HepG2 (cell line): Measurements from ENCODE around the gene ARID1A. TPM values are rescaled to one million over a fixed set of nuclear protein-coding genes. Genes with fewer than 3 reads are reported as not detected.
A peak's percentile ranks its signal among the peaks of the same experiment; 100 is the strongest.

ENCODE experiments used
- HOXD1 ChIP-seq: sonication (generic); formaldehyde crosslinking; IDR thresholded peaks from 2 replicates; pipeline ENCODE4 v1.5.0; 2020; ENCODE audit warnings: missing genetic modification reagents
- MTF2 ChIP-seq: sonication (generic); formaldehyde crosslinking; IDR thresholded peaks from 2 replicates; pipeline ENCODE4 v1.5.0; 2020; ENCODE audit warnings: missing genetic modification reagents, borderline replicate concordance
- MXI1 ChIP-seq: IDR thresholded peaks from 3 replicates; pipeline ENCODE4 v1.6.1; 2012; ENCODE audit warnings: low read depth, low read length, inconsistent platforms, borderline replicate concordance
- NCOA1 ChIP-seq: sonication (generic); formaldehyde crosslinking; IDR thresholded peaks from 2 replicates; pipeline ENCODE4 v1.9.0; 2021; ENCODE audit warnings: missing genetic modification reagents
- RFXAP ChIP-seq: sonication (generic); formaldehyde crosslinking; IDR thresholded peaks from 2 replicates; pipeline ENCODE4 v1.4.0; 2020; ENCODE audit warnings: missing genetic modification reagents, borderline replicate concordance
- SATB2 ChIP-seq: sonication (generic); formaldehyde crosslinking; IDR thresholded peaks from 2 replicates; pipeline ENCODE4 v1.5.0; 2020; ENCODE audit warnings: missing genetic modification reagents
- TCF7L2 ChIP-seq: IDR thresholded peaks from 2 replicates; pipeline ENCODE4 v1.6.1; 2011; ENCODE audit warnings: mild to moderate bottlenecking, low read depth, low read length, moderate library complexity
- ZBTB21 ChIP-seq: sonication (generic); formaldehyde crosslinking; IDR thresholded peaks from 2 replicates; pipeline ENCODE4 v1.4.0; 2020; ENCODE audit warnings: missing genetic modification reagents
- ZNF296 ChIP-seq: sonication (generic); formaldehyde crosslinking; conservative IDR thresholded peaks from 2 replicates; pipeline ENCODE4 v1.5.0; 2020; ENCODE audit warnings: mild to moderate bottlenecking, missing genetic modification reagents
- ZNF816 ChIP-seq: sonication (generic); formaldehyde crosslinking; IDR thresholded peaks from 2 replicates; pipeline ENCODE4 v1.8.0; 2022; ENCODE audit warnings: missing genetic modification reagents, mild to moderate bottlenecking, borderline replicate concordance
- polyA plus RNA-seq, 8 experiments: library from polyadenylated mRNA; depleted of rRNA in 3 of 8; stranded (reverse) in 7 of 8; unstranded in 1 of 8; fragments of >200 nt; fragmentation: Illumina TruSeq in 4 of 8; extraction: Trizol in 4 of 8; gene quantifications; 2 replicates each; pipeline versions ENCODE4 v1.2.1 to v1.2.3, GENCODE V29; 2011 to 2016; ENCODE audit warnings: low read depth in 4 of 8, missing spikeins in 1 of 8, mixed read lengths in 1 of 8; ENCODE audit not compliant: insufficient read depth in 1 of 8
- total RNA-seq, 5 experiments: library from RNA; depleted of rRNA; stranded (reverse); fragments of >200 nt; fragmentation: Illumina TruSeq; extraction: Trizol; gene quantifications; 2 replicates each; pipeline ENCODE4 v1.2.3, GENCODE V29; 2016; ENCODE audit warnings: low read depth in 1 of 5
- TF ChIP-seq, protein P1 (sequence below): sonication (generic); formaldehyde crosslinking; IDR thresholded peaks from 2 replicates; pipeline ENCODE4 v1.4.0; 2020; ENCODE audit warnings: mild to moderate bottlenecking, missing genetic modification reagents
- TF ChIP-seq, protein P2 (sequence below): sonication (generic); formaldehyde crosslinking; conservative IDR thresholded peaks from 2 replicates; pipeline ENCODE4 v1.4.0; 2020; ENCODE audit warnings: missing genetic modification reagents
- TF ChIP-seq, protein P3 (sequence below): sonication (generic); formaldehyde crosslinking; IDR thresholded peaks from 2 replicates; pipeline ENCODE4 v1.5.0; 2020; ENCODE audit warnings: mild to moderate bottlenecking, missing genetic modification reagents, borderline replicate concordance
- TF ChIP-seq, protein P4 (sequence below): sonication (generic); formaldehyde crosslinking; conservative IDR thresholded peaks from 2 replicates; pipeline ENCODE4 v1.4.0; 2020; ENCODE audit warnings: missing genetic modification reagents

Gene ARID1A
- total and polyA plus RNA-seq, 2 of the 13 experiments (the other 11 are each of a cell fraction or from before 2014, with no cell fraction given) = 11.9 to 15.9 TPM

DNA sequence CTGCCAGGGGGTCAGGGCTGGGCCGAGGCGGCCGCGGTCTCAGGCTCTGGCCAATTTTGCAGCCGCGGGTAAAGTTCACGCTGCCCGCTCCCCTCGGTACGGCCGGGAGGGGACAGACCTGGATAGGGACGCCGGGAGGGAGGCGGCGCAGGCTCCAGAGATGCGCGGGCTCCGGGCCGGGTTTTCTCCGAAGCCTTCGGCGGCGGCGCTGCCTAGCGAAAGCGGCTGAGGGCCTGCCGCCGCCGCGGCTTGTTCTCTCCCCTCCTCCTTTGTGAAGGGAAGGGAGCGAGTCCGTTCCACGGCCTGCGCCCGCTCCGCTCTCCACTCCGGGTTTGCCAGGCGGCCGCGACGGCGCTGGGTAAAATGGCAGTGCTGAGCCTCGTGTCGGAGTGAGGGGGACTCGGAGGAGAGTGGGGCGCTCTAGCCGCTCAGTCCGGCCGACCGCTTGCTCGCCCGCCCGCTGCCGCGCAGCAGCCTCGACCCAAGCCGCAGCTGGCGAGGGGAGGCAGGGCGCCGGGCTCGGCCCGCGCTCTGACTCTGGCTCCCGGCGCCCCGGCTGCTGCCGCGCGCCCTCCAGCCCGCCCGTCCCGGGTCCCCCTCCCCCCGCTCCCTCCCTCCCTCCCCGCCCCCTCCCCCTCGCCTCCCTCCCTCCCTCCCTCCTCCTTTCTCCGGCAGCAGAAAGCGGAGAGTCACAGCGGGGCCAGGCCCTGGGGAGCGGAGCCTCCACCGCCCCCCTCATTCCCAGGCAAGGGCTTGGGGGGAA is at the start of gene ARID1A (continued):
- peak; percentile 49; the same call in 1 of the 2 replicates for TF ChIP-seq HOXD1 (CRISPR knock-in tag)
- TF ChIP-seq, protein P1, sequence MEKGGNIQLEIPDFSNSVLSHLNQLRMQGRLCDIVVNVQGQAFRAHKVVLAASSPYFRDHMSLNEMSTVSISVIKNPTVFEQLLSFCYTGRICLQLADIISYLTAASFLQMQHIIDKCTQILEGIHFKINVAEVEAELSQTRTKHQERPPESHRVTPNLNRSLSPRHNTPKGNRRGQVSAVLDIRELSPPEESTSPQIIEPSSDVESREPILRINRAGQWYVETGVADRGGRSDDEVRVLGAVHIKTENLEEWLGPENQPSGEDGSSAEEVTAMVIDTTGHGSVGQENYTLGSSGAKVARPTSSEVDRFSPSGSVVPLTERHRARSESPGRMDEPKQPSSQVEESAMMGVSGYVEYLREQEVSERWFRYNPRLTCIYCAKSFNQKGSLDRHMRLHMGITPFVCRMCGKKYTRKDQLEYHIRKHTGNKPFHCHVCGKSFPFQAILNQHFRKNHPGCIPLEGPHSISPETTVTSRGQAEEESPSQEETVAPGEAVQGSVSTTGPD (CRISPR knock-in tag) = peak; percentile 60; the same call in 1 of the 2 replicates
- TF ChIP-seq, protein P2, sequence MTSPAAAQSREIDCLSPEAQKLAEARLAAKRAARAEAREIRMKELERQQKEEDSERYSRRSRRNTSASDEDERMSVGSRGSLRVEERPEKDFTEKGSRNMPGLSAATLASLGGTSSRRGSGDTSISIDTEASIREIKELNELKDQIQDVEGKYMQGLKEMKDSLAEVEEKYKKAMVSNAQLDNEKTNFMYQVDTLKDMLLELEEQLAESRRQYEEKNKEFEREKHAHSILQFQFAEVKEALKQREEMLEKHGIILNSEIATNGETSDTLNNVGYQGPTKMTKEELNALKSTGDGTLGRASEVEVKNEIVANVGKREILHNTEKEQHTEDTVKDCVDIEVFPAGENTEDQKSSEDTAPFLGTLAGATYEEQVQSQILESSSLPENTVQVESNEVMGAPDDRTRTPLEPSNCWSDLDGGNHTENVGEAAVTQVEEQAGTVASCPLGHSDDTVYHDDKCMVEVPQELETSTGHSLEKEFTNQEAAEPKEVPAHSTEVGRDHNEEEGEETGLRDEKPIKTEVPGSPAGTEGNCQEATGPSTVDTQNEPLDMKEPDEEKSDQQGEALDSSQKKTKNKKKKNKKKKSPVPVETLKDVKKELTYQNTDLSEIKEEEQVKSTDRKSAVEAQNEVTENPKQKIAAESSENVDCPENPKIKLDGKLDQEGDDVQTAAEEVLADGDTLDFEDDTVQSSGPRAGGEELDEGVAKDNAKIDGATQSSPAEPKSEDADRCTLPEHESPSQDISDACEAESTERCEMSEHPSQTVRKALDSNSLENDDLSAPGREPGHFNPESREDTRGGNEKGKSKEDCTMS (CRISPR knock-in tag) = 0 out of 2 replicates have a peak, but pooled peaks have one; percentile 72
- TF ChIP-seq, protein P3, sequence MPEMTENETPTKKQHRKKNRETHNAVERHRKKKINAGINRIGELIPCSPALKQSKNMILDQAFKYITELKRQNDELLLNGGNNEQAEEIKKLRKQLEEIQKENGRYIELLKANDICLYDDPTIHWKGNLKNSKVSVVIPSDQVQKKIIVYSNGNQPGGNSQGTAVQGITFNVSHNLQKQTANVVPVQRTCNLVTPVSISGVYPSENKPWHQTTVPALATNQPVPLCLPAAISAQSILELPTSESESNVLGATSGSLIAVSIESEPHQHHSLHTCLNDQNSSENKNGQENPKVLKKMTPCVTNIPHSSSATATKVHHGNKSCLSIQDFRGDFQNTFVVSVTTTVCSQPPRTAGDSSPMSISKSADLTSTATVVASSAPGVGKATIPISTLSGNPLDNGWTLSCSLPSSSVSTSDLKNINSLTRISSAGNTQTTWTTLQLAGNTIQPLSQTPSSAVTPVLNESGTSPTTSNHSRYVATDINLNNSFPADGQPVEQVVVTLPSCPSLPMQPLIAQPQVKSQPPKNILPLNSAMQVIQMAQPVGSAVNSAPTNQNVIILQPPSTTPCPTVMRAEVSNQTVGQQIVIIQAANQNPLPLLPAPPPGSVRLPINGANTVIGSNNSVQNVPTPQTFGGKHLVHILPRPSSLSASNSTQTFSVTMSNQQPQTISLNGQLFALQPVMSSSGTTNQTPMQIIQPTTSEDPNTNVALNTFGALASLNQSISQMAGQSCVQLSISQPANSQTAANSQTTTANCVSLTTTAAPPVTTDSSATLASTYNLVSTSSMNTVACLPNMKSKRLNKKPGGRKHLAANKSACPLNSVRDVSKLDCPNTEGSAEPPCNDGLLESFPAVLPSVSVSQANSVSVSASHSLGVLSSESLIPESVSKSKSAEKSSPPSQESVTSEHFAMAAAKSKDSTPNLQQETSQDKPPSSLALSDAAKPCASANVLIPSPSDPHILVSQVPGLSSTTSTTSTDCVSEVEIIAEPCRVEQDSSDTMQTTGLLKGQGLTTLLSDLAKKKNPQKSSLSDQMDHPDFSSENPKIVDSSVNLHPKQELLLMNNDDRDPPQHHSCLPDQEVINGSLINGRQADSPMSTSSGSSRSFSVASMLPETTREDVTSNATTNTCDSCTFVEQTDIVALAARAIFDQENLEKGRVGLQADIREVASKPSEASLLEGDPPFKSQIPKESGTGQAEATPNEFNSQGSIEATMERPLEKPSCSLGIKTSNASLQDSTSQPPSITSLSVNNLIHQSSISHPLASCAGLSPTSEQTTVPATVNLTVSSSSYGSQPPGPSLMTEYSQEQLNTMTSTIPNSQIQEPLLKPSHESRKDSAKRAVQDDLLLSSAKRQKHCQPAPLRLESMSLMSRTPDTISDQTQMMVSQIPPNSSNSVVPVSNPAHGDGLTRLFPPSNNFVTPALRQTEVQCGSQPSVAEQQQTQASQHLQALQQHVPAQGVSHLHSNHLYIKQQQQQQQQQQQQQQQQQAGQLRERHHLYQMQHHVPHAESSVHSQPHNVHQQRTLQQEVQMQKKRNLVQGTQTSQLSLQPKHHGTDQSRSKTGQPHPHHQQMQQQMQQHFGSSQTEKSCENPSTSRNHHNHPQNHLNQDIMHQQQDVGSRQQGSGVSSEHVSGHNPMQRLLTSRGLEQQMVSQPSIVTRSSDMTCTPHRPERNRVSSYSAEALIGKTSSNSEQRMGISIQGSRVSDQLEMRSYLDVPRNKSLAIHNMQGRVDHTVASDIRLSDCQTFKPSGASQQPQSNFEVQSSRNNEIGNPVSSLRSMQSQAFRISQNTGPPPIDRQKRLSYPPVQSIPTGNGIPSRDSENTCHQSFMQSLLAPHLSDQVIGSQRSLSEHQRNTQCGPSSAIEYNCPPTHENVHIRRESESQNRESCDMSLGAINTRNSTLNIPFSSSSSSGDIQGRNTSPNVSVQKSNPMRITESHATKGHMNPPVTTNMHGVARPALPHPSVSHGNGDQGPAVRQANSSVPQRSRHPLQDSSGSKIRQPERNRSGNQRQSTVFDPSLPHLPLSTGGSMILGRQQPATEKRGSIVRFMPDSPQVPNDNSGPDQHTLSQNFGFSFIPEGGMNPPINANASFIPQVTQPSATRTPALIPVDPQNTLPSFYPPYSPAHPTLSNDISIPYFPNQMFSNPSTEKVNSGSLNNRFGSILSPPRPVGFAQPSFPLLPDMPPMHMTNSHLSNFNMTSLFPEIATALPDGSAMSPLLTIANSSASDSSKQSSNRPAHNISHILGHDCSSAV (CRISPR knock-in tag) = no peak
- peak; percentile 96 for TF ChIP-seq ZNF816 (CRISPR knock-in tag)
- TF ChIP-seq MTF2 = peak; percentile 62; the same call in 1 of the 2 replicates
- TF ChIP-seq ZBTB21 (CRISPR knock-in tag) = peak; percentile 62
- peak; percentile 87 for TF ChIP-seq RFXAP
- TF ChIP-seq, protein P4, sequence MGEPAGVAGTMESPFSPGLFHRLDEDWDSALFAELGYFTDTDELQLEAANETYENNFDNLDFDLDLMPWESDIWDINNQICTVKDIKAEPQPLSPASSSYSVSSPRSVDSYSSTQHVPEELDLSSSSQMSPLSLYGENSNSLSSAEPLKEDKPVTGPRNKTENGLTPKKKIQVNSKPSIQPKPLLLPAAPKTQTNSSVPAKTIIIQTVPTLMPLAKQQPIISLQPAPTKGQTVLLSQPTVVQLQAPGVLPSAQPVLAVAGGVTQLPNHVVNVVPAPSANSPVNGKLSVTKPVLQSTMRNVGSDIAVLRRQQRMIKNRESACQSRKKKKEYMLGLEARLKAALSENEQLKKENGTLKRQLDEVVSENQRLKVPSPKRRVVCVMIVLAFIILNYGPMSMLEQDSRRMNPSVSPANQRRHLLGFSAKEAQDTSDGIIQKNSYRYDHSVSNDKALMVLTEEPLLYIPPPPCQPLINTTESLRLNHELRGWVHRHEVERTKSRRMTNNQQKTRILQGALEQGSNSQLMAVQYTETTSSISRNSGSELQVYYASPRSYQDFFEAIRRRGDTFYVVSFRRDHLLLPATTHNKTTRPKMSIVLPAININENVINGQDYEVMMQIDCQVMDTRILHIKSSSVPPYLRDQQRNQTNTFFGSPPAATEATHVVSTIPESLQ = no peak
- 0 out of 2 replicates have a peak, but pooled peaks have one; percentile 43 for TF ChIP-seq NCOA1 (CRISPR knock-in tag)
- TF ChIP-seq ZNF296 = 0 out of 2 replicates have a peak, but pooled peaks have one; percentile 20
- peak; percentile 79; the same call in 1 of the 3 replicates for TF ChIP-seq MXI1
- no peak for TF ChIP-seq SATB2
- no peak for TF ChIP-seq TCF7L2
